K562 (cell line): ENCODE measurements around the gene GH2. TPM values are rescaled to one million over a fixed set of nuclear protein-coding genes. Genes with fewer than 3 reads are reported as not detected.

ENCODE experiments used
- KDM5B ChIP-seq: fragments of 200-600 bp; sonication (generic); IDR thresholded peaks from 2 replicates; pipeline ENCODE4 v1.6.1; 2012; ENCODE audit warnings: low read depth, mild to moderate bottlenecking, moderate library complexity, low read length, control low read depth, inconsistent platforms; ENCODE audit not compliant: insufficient replicate concordance
- MECOM ChIP-seq: fragments of 250-450 bp; sonication (Bioruptor Pico); IDR thresholded peaks from 2 replicates; pipeline ENCODE4 v1.8.0; 2022; ENCODE audit warnings: inconsistent platforms
- SP1 ChIP-seq: sonication (generic); formaldehyde crosslinking; IDR thresholded peaks from 2 replicates; pipeline ENCODE4 v1.8.1; 2022; ENCODE audit warnings: mild to moderate bottlenecking, missing genetic modification reagents
- ZFPM2 ChIP-seq: fragments of 250-450 bp; sonication (Bioruptor Pico); IDR thresholded peaks from 2 replicates; pipeline ENCODE4 v1.5.1; 2022; ENCODE audit warnings: mild to moderate bottlenecking
- ZNF175 ChIP-seq: fragments of 200-800 bp; sonication (Bioruptor generic); IDR thresholded peaks from 2 replicates; pipeline ENCODE4 v1.6.1; 2016; ENCODE audit warnings: low read depth, mild to moderate bottlenecking, missing genetic modification characterization, missing compliant biosample characterization
- polyA plus RNA-seq, 8 experiments: library from polyadenylated mRNA; depleted of rRNA in 4 of 8; stranded (reverse) in 5 of 8; unstranded in 3 of 8; fragments of >200 nt; fragmentation: Nextera tagmentation in 2 of 8; fragmentation: Illumina TruSeq in 1 of 8; extraction: Ambion mirVana in 2 of 8; extraction: Trizol in 1 of 8; gene quantifications; 2 replicates each; pipeline versions ENCODE4 v1.2.1 to v1.2.3, GENCODE V29; 2011 to 2014; ENCODE audit warnings: inconsistent platforms in 1 of 8, missing spikeins in 1 of 8
- total RNA-seq, 7 experiments: library from RNA; depleted of rRNA in 6 of 7; stranded (reverse); fragments of >200 nt in 6 of 7; fragmentation: Illumina TruSeq in 2 of 7; extraction: Trizol in 2 of 7; gene quantifications; 2 replicates each; pipeline versions ENCODE4 v1.2.1 to v1.2.3, GENCODE V29; 2011 to 2021; ENCODE audit warnings: low replicate concordance in 1 of 7
- TF ChIP-seq, protein P1 (sequence below): fragments of 150-350 bp; conservative IDR thresholded peaks from 2 replicates; pipeline ENCODE4 v1.6.1; 2014; ENCODE audit warnings: low read length
- TF ChIP-seq, protein P2 (sequence below), 2 experiments: fragments of 450-650 bp; formaldehyde crosslinking in 1 of 2; IDR thresholded peaks; 2 replicates each; pipeline versions ENCODE4 v1.4.0 to v1.6.1; 2014 to 2020; ENCODE audit warnings: mild to moderate bottlenecking in 2 of 2, borderline replicate concordance in 1 of 2, low read depth in 1 of 2
- TF ChIP-seq, protein P3 (sequence below): IDR thresholded peaks from 2 replicates; pipeline ENCODE4 v1.6.1; 2011; ENCODE audit warnings: borderline replicate concordance, low read depth, mild to moderate bottlenecking, moderate library complexity, low read length; ENCODE audit not compliant: insufficient read depth, poor library complexity, severe bottlenecking
- TF ChIP-seq, protein P4 (sequence below), 3 experiments: fragments of 200-800 bp in 1 of 3; sonication (Bioruptor generic) in 1 of 3; sonication (generic) in 1 of 3; formaldehyde crosslinking in 1 of 3; IDR thresholded peaks; 2 replicates each; pipeline versions ENCODE4 v1.6.1 to v1.8.0; 2016 to 2022; ENCODE audit warnings: mild to moderate bottlenecking in 2 of 3, missing compliant biosample characterization in 2 of 3, missing genetic modification characterization in 2 of 3, missing genetic modification reagents in 1 of 3

The GH2 gene
- total and polyA plus RNA-seq, 9 of the 15 experiments (the other 6 are each of a cell fraction or from before 2014, with no cell fraction given), result not detected

DNA sequence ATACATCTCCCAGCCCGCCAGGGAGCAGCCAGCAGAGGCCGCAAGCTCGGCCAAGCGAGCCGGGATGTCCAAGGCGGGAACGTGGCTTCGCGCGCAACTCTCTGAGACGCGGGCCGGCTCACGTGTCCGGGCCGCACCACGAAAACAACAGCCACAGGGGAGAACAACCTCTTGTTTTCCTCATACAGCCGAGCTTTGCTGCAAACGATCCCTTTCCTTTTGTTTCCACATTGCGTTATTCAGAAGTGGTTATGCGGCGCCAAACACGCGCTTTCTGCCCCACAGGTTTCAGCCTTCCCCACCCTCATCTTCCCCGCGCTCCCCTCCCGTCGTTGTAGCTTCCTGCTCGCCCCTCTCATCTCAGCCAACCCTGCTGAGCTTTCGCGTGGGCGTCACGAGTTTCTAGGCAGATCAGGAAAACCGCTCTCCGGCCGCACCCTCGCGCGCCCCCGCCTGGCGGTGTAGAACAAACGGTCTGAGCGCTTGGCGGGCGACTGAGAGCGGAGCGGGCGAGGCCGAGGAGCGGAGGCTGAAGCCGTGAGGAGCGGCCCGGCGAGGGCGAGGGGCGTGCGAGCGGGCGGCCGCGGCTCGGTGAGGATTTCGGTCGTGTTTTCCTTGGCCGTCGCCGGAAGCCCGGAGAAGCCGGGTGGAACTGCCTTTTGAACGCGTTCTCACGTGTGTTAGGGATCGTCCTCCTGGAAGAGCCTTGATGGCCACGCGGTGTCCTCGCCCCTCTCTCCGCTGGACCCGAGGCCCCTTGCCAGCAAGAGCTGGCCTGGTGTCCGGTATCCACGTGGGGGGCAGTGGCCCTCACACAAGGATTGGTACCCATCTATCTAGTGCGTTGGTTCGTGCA, 32.7 kb downstream of the GH2 start (continued):
- TF ChIP-seq KDM5B, result no peak
- TF ChIP-seq, protein P1, sequence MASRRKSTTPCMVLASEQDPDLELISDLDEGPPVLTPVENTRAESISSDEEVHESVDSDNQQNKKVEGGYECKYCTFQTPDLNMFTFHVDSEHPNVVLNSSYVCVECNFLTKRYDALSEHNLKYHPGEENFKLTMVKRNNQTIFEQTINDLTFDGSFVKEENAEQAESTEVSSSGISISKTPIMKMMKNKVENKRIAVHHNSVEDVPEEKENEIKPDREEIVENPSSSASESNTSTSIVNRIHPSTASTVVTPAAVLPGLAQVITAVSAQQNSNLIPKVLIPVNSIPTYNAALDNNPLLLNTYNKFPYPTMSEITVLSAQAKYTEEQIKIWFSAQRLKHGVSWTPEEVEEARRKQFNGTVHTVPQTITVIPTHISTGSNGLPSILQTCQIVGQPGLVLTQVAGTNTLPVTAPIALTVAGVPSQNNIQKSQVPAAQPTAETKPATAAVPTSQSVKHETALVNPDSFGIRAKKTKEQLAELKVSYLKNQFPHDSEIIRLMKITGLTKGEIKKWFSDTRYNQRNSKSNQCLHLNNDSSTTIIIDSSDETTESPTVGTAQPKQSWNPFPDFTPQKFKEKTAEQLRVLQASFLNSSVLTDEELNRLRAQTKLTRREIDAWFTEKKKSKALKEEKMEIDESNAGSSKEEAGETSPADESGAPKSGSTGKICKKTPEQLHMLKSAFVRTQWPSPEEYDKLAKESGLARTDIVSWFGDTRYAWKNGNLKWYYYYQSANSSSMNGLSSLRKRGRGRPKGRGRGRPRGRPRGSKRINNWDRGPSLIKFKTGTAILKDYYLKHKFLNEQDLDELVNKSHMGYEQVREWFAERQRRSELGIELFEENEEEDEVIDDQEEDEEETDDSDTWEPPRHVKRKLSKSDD, result peak; percentile 56; the same call in 1 of the 2 replicates
- TF ChIP-seq SP1, result peak; percentile 89
- TF ChIP-seq MECOM, result peak; percentile 76
- no peak for TF ChIP-seq ZFPM2 (CRISPR knock-in tag)
- peak; percentile 23; the same call in 1 of the 2 replicates for TF ChIP-seq ZNF175 (CRISPR knock-in tag)
- TF ChIP-seq, protein P2, sequence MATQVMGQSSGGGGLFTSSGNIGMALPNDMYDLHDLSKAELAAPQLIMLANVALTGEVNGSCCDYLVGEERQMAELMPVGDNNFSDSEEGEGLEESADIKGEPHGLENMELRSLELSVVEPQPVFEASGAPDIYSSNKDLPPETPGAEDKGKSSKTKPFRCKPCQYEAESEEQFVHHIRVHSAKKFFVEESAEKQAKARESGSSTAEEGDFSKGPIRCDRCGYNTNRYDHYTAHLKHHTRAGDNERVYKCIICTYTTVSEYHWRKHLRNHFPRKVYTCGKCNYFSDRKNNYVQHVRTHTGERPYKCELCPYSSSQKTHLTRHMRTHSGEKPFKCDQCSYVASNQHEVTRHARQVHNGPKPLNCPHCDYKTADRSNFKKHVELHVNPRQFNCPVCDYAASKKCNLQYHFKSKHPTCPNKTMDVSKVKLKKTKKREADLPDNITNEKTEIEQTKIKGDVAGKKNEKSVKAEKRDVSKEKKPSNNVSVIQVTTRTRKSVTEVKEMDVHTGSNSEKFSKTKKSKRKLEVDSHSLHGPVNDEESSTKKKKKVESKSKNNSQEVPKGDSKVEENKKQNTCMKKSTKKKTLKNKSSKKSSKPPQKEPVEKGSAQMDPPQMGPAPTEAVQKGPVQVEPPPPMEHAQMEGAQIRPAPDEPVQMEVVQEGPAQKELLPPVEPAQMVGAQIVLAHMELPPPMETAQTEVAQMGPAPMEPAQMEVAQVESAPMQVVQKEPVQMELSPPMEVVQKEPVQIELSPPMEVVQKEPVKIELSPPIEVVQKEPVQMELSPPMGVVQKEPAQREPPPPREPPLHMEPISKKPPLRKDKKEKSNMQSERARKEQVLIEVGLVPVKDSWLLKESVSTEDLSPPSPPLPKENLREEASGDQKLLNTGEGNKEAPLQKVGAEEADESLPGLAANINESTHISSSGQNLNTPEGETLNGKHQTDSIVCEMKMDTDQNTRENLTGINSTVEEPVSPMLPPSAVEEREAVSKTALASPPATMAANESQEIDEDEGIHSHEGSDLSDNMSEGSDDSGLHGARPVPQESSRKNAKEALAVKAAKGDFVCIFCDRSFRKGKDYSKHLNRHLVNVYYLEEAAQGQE (IDR thresholded peaks at IDR 0.05; ENCODE audit: borderline replicate concordance), result peak; percentile 50; the same call in 1 of the 2 replicates
- TF ChIP-seq, protein P2 (CRISPR knock-in tag; IDR thresholded peaks at IDR 0.05; ENCODE audit: low read depth), result 0 out of 2 replicates have a peak, but pooled peaks have one; percentile 23
- TF ChIP-seq, protein P3, sequence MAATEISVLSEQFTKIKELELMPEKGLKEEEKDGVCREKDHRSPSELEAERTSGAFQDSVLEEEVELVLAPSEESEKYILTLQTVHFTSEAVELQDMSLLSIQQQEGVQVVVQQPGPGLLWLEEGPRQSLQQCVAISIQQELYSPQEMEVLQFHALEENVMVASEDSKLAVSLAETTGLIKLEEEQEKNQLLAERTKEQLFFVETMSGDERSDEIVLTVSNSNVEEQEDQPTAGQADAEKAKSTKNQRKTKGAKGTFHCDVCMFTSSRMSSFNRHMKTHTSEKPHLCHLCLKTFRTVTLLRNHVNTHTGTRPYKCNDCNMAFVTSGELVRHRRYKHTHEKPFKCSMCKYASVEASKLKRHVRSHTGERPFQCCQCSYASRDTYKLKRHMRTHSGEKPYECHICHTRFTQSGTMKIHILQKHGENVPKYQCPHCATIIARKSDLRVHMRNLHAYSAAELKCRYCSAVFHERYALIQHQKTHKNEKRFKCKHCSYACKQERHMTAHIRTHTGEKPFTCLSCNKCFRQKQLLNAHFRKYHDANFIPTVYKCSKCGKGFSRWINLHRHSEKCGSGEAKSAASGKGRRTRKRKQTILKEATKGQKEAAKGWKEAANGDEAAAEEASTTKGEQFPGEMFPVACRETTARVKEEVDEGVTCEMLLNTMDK, result peak; percentile 84
- TF ChIP-seq, protein P4, sequence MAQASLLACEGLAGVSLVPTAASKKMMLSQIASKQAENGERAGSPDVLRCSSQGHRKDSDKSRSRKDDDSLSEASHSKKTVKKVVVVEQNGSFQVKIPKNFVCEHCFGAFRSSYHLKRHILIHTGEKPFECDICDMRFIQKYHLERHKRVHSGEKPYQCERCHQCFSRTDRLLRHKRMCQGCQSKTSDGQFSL (CRISPR knock-in tag; IDR thresholded peaks at IDR 0.05), result no peak
- TF ChIP-seq, protein P4 (tag; IDR thresholded peaks at IDR 0.05), result peak in 1 of 2 experiments; percentile 28; a peak in 1 of 4 replicates
